Mononuclear cell (primary cell): Measurements from ENCODE around the gene B4GALT7. TPM values are rescaled to one million over a fixed set of nuclear protein-coding genes. Genes with fewer than 3 reads are reported as not detected.
"Not testable (repeated sequence)": the region's sequence is repeated elsewhere in the genome, so short reads cannot be mapped to it uniquely, and the experiment has no call there.

Source experiments
- H3K27me3 ChIP-seq: 2 replicates; pipeline ENCODE4 v1.6.0; 2011; ENCODE audit warnings: low read length, control low read depth; ENCODE audit not compliant: insufficient read depth
- H3K4me1 ChIP-seq: 2 replicates; pipeline ENCODE4 v1.5.1; 2011; ENCODE audit warnings: mild to moderate bottlenecking, low read length, control low read depth; ENCODE audit not compliant: insufficient read depth
- H3K4me3 ChIP-seq: 2 replicates; pipeline ENCODE4 v1.5.1; 2011; ENCODE audit warnings: mild to moderate bottlenecking, low read length, moderate library complexity
- H3K9me3 ChIP-seq: 2 replicates; pipeline ENCODE4 v1.5.1; 2011; ENCODE audit warnings: low read depth, mild to moderate bottlenecking, control low read depth, low read length
- total RNA-seq: library from RNA; depleted of rRNA; stranded (reverse); fragments of >200 nt; gene quantifications from one replicate; pipeline ENCODE4 v1.2.3, GENCODE V29; 2012

B4GALT7 gene
- total RNA-seq, 1 donor, result 11.5 TPM

GRCh38 chr5:177610770-177611445 is 11.0 kb downstream of the B4GALT7 start:
- Histone ChIP-seq H3K27me3 (no peaks in the 10 kb centered on the region), H3K9me3 (no peaks in the 10 kb centered on the region)

GRCh38 chr5:177611446-177612214 is 11.7 kb downstream of the B4GALT7 start:
- Histone ChIP-seq H3K4me3 (no peak overlapping the region), H3K27me3 (no peaks in the 10 kb centered on the region), H3K4me1 (no peaks in the 10 kb centered on the region), H3K9me3 (no peaks in the 10 kb centered on the region)

More at GRCh38 chr5:177610770-177611445, 11.0 kb downstream of the B4GALT7 start:
- no peaks in the 10 kb centered on the region for H3K4me1 ChIP-seq
- no peak overlapping the region for H3K4me3 ChIP-seq

- Histone ChIP-seq H3K27me3 (no peaks in the 10 kb centered on the region), H3K4me3 (no peak overlapping the region), H3K9me3 (no peaks in the 10 kb centered on the region), H3K4me1 (no peaks in the 10 kb centered on the region)
These were observed 12.3 kb downstream of the B4GALT7 start for GRCh38 chr5:177612215-177612673.

GRCh38 chr5:177620560-177620959 is 20.6 kb downstream of the B4GALT7 start:
- Histone ChIP-seq H3K27me3 (no peaks in the 10 kb centered on the region), H3K4me3 (no peak overlapping the region)

GRCh38 chr5:177624172-177624571 is 24.2 kb downstream of the B4GALT7 start:
- H3K9me3 ChIP-seq, H3K4me1 ChIP-seq, H3K4me3 ChIP-seq, H3K27me3 ChIP-seq: not testable (repeated sequence)

More at GRCh38 chr5:177620560-177620959, 20.6 kb downstream of the B4GALT7 start:
- Histone ChIP-seq H3K4me1 (no peaks in the 10 kb centered on the region), H3K9me3 (no peaks in the 10 kb centered on the region)

GRCh38 chr5:177630186-177630585 is 30.3 kb downstream of the B4GALT7 start:
- not testable (repeated sequence) for H3K4me1 ChIP-seq, H3K4me3 ChIP-seq, H3K27me3 ChIP-seq, H3K9me3 ChIP-seq

GRCh38 chr5:177634912-177635311 is 35.0 kb downstream of the B4GALT7 start:
- not testable (repeated sequence) for H3K4me1 ChIP-seq, H3K9me3 ChIP-seq, H3K27me3 ChIP-seq

GRCh38 chr5:177645462-177645861 is 45.5 kb downstream of the B4GALT7 start:
- not testable (repeated sequence) for H3K4me3 ChIP-seq, H3K9me3 ChIP-seq, H3K4me1 ChIP-seq

More at GRCh38 chr5:177634912-177635311, 35.0 kb downstream of the B4GALT7 start:
- H3K4me3 ChIP-seq, result not testable (repeated sequence)

GRCh38 chr5:177651235-177651634 is 51.3 kb downstream of the B4GALT7 start:
- not testable (repeated sequence) for H3K4me3 ChIP-seq, H3K27me3 ChIP-seq, H3K9me3 ChIP-seq, H3K4me1 ChIP-seq

More at GRCh38 chr5:177645462-177645861, 45.5 kb downstream of the B4GALT7 start:
- not testable (repeated sequence) for H3K27me3 ChIP-seq

- H3K4me1 ChIP-seq, H3K27me3 ChIP-seq, H3K4me3 ChIP-seq, H3K9me3 ChIP-seq: not testable (repeated sequence)
These were observed 57.9 kb downstream of the B4GALT7 start for GRCh38 chr5:177657846-177658245.

GRCh38 chr5:177658542-177658941 is 58.6 kb downstream of the B4GALT7 start:
- not testable (repeated sequence) for H3K9me3 ChIP-seq, H3K4me3 ChIP-seq, H3K4me1 ChIP-seq, H3K27me3 ChIP-seq

Other genes starting within 250 kb of the B4GALT7 start
- 115 TPM for gene LMAN2, start 248.5 kb upstream of the B4GALT7 start, total RNA-seq
- gene RGS14, start 242.2 kb upstream of the B4GALT7 start, total RNA-seq, result 13.6 TPM
- 0.21 TPM for gene SLC34A1, start 215.7 kb upstream of the B4GALT7 start, total RNA-seq
- not detected for gene PFN3, start 199.5 kb upstream of the B4GALT7 start, total RNA-seq
- gene F12, start 190.6 kb upstream of the B4GALT7 start, total RNA-seq, result 0.52 TPM
- 75.2 TPM for gene GRK6, start 173.5 kb upstream of the B4GALT7 start, total RNA-seq
- 25.8 TPM for gene PRR7, start 153.3 kb upstream of the B4GALT7 start, total RNA-seq
- gene DBN1, start 126.5 kb upstream of the B4GALT7 start, total RNA-seq, result 4.6 TPM
- 19.9 TPM for gene PDLIM7, start 102.5 kb upstream of the B4GALT7 start, total RNA-seq
- gene DOK3, start 90.3 kb upstream of the B4GALT7 start, total RNA-seq, result 38.6 TPM
- gene DDX41, start 83.2 kb upstream of the B4GALT7 start, total RNA-seq, result 33.4 TPM
- gene FAM193B, start 45.6 kb upstream of the B4GALT7 start, total RNA-seq, result 39.4 TPM
- gene TMED9, start 7.9 kb upstream of the B4GALT7 start, total RNA-seq, result 35.3 TPM
- gene FAM153A, start 182.8 kb downstream of the B4GALT7 start, total RNA-seq, result 16.5 TPM